GM19099 (cell line): ENCODE results near the gene ASB7.

Source experiments
- POLR2A ChIP-seq: IDR thresholded peaks from 3 replicates; pipeline ENCODE4 v1.6.1; 2011; ENCODE audit warnings: low read depth; ENCODE audit not compliant: insufficient read length; ENCODE audit errors: extremely low read depth

Gene ASB7

GRCh38 chr15:100684591-100684990 lies 82.2 kb downstream of the ASB7 start:
- TF ChIP-seq POLR2A: no peak

DNA sequence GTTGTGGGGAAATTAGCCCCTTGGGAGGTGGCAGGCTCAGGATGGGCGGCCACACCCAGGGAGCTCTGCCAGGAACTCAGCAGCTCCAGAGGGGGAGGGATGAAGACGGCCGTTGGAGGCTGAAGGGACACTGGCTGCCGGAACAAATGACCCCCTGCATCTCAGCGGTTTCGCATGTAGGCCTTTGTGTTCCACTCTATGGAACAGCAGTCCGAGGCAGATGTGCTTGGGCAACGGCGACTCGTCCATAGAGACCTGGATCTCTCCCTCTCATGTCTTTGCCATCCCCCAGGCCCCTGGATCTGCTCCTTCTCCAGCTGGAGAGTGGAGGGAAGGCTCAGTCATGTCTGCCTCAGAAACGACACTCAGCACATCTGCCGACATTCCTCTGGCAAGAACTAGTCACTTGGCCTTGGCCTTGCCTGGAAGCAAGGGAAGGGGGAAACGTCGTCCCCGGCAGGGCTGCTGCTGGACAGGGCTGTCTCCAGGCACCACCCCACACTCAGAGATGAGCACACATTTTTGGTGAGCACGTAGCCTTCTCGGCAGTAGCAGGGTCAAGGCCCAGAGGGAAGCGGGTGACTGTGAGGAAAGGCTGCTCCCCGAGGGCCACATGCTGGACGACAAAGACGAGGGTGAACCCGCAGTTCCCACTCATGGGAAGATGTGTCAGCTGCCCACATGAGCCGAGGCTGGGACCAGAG lies 83.8 kb downstream of the ASB7 start:
- no peak for TF ChIP-seq POLR2A

- no peak for TF ChIP-seq POLR2A
Observed at GRCh38 chr15:100686725-100687473, 84.5 kb downstream of the ASB7 start.

- no peak for TF ChIP-seq POLR2A
Observed at GRCh38 chr15:100687582-100688141, 85.3 kb downstream of the ASB7 start.

GRCh38 chr15:100688549-100689120 lies 86.2 kb downstream of the ASB7 start:
- TF ChIP-seq POLR2A: no peak

- no peak for TF ChIP-seq POLR2A
Observed at GRCh38 chr15:100689131-100689899, 86.9 kb downstream of the ASB7 start.

DNA sequence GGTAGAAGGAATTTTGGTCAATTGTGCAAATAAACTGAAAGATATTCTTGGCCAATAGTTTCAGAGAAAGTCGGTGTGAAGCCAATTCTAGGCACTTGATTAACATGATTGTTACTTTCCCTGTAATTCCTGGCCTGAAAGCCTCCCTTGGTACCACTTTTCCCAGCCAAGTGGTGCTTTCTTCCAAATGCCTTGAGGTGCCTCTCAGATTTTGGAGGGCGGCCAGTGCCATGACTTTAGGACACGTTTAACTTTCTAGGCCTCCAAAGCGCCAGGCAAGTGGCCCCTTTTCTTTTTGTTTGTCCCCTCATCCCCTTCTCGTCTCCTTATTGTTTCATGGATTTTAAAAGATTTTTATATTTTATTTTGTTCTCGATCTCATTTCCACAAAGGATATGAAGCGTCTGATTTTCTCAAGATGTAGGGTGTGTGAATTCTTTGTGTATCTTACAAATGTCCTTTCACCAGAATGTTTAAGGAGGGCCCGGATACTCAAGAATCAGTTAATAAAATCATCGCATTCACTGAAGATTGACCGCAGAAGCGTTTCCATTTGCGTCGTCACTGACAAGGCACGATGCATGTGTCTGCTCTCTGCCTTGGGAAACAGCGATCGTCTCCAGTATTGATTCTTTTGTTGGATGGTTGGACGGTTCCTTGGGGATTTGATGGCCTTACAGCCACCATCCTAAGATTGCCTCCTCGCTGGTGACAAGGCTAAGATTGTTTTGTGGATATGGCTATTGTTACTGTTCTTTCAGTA lies 87.8 kb downstream of the ASB7 start:
- no peak for TF ChIP-seq POLR2A

GRCh38 chr15:100690795-100691158 lies 88.4 kb downstream of the ASB7 start:
- no peak for TF ChIP-seq POLR2A

- no peak for TF ChIP-seq POLR2A
Observed at GRCh38 chr15:100691321-100691720, 88.9 kb downstream of the ASB7 start.

DNA sequence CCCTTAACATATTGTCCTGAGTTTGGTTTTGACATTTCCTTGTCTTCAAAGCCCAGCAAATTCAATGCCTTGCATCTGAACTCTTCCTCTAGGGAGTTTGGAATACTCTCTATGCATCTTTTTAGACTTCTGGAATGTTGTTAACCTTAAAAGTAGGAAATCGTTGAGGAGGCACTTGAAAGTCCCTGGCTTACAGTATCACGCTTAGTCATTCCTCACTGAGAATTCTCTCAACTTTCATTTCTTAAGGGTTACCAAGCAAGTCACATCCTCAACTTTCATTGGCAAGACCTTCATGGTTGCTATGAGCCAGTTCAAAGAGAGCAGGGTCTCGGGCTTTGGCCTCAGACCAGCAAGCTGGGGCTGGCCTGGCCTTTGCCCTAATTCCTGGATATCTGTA lies 89.9 kb downstream of the ASB7 start:
- no peak for TF ChIP-seq POLR2A

DNA sequence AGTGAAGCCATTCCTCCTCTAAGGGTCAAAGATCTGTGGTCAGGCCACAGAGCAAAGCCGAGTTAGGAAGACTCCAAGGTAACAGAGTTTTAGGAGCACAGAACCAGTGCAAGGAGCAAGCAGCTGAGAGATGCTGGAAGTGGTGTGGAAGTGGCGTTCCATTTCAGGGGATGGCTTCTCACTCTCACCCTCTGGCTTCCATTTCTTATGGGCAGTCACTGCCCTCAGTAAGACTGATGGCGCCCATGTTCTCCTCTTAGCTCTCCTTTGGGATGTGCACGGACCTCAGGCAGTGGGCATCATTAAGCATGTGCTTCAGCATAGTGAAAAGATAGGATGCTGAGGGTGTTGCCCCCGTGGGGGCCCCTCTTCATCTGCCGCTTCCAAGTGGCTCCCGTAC lies 90.3 kb downstream of the ASB7 start:
- TF ChIP-seq POLR2A: no peak

DNA sequence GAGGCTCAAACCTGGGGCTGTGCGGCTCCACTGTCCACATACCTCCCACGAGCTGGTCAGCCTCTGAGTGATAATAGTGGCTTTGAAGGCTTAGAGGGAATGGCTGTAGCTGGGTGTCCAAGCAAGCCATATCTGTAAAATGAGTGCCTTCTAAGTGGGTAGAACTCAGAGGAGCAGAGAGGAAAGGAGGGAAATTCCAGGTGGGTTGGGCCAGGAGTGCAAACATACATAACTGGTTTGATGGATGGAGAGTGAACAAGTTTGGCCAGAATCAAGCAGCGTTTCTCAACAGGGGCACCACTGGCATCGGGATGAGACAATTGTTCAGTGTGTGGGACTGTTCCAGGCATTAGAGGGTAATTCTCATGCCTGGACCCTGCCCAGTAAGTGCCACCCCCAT lies 91.1 kb downstream of the ASB7 start:
- TF ChIP-seq POLR2A: no peak

GRCh38 chr15:100694381-100695021 lies 92.1 kb downstream of the ASB7 start:
- no peak for TF ChIP-seq POLR2A

DNA sequence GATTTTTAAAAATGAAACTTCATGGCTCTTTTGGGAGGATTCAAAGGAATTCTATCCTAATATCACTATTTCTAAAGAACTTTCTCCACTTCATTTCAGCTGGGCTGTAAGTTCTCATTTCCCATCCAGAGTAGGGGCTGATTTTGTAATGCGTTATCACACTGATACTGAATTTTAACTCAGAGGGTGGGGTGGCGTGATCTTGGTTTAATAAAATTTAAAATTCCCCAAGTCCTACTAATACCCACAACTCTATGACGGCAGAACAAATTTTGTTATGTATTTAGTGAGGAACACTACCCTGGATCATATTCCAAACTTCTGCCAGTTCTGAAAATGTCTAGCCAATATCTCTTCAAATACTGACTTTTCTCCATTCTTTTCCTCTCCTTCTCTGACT lies 92.7 kb downstream of the ASB7 start:
- TF ChIP-seq POLR2A: no peak
